Colonic mucosa (tissue), 4 donors: ENCODE measurements around the gene ORM1. TPM values are rescaled to one million over a fixed set of nuclear protein-coding genes. Genes with fewer than 3 reads are reported as not detected.

Experiments
- DNase-seq: peaks from one replicate; pipeline ENCODE4 v3.0.0-alpha.2; 2020
- H3K27ac ChIP-seq: fragments of 200-600 bp; one replicate; pipeline ENCODE4 v1.8.0; 2021
- H3K27me3 ChIP-seq: fragments of 200-600 bp; one replicate; pipeline ENCODE4 v1.8.0; 2021
- H3K36me3 ChIP-seq: fragments of 200-600 bp; one replicate; pipeline ENCODE4 v1.8.0; 2021
- H3K4me1 ChIP-seq: fragments of 200-600 bp; one replicate; pipeline ENCODE4 v1.8.0; 2021; ENCODE audit warnings: mild to moderate bottlenecking
- H3K4me3 ChIP-seq: fragments of 200-600 bp; one replicate; pipeline ENCODE4 v1.8.0; 2021
- H3K9ac ChIP-seq, 2 donors: one replicate each; pipeline ENCODE4 v1.7.0; 2013; ENCODE audit warnings: control low read depth in 2 of 2, low read depth in 2 of 2, low read length in 2 of 2
- H3K9me3 ChIP-seq: fragments of 200-600 bp; one replicate; pipeline ENCODE4 v1.8.0; 2021
- CTCF ChIP-seq: fragments of 200-600 bp; IDR thresholded peaks from one replicate; pipeline ENCODE4 v1.8.0; 2022; ENCODE audit warnings: antibody characterized with exemption, mild to moderate bottlenecking
- intact Hi-C: fragments of 100-400 bp; cut with DNase I; formaldehyde crosslinking; loops from one replicate; pipeline ENCODE4 v1.14.1; 2022
- total RNA-seq, 2 donors: library from RNA; stranded (reverse); fragmentation: NEBNext Ultra II Directional in 1 of 2; extraction: Animal tissue kit (Norgen Biotek cat#: 25700) in 1 of 2; gene quantifications; one replicate each; pipeline ENCODE4 v1.2.1, GENCODE V29; 2021
- donor health status: healthy.
- donor health status: DM: no; HTN: no; CAD: no.
- donor health status: DM: no; HTN: no; CAD: no.

The ORM1 gene
- total RNA-seq, 2 donors from 2014 or later, result 10.3 TPM; not detected in 1

- Histone ChIP-seq H3K4me1 (no peaks in the 10 kb centered on the region), H3K4me3 (no peak overlapping the region), H3K36me3 (no peaks in the 10 kb centered on the region), H3K9ac (no peak overlapping the region), H3K9me3 (no peaks in the 10 kb centered on the region), H3K27me3 (no peaks in the 10 kb centered on the region), H3K27ac (no peak overlapping the region)
- no peak for DNase-seq
- no peak for TF ChIP-seq CTCF
- intact Hi-C loops, result loop anchor here (5.0 kb wide), 1 partner anchor 178 kb away; no protein-coding TSS in a partner anchor
Measured at GRCh38 chr9:114285166-114285867, 37.6 kb upstream of the ORM1 start.

- H3K9ac ChIP-seq, result no peak overlapping the region
- DNase-seq, result no peak
- intact Hi-C loops, result loop anchor here (5.0 kb wide), 1 partner anchor 179 kb away; no protein-coding TSS in a partner anchor
Measured at GRCh38 chr9:114286146-114286679, 36.7 kb upstream of the ORM1 start.

GRCh38 chr9:114287001-114287762 is 35.7 kb upstream of the ORM1 start:
- Histone ChIP-seq H3K9me3 (no peaks in the 10 kb centered on the region), H3K27me3 (no peaks in the 10 kb centered on the region), H3K4me1 (no peaks in the 10 kb centered on the region), H3K9ac (no peak overlapping the region), H3K27ac (no peak overlapping the region), H3K36me3 (no peaks in the 10 kb centered on the region), H3K4me3 (no peak overlapping the region)
- no peak for DNase-seq
- intact Hi-C loops, result loop anchor here (5.0 kb wide), 1 partner anchor 180 kb away; no protein-coding TSS in a partner anchor
- TF ChIP-seq CTCF, result no peak

More at GRCh38 chr9:114286146-114286679, 36.7 kb upstream of the ORM1 start:
- Histone ChIP-seq H3K4me1 (no peaks in the 10 kb centered on the region), H3K9me3 (no peaks in the 10 kb centered on the region), H3K27me3 (no peaks in the 10 kb centered on the region), H3K27ac (no peak overlapping the region), H3K4me3 (no peak overlapping the region), H3K36me3 (no peaks in the 10 kb centered on the region)
- no peak for TF ChIP-seq CTCF

- H3K9me3 ChIP-seq, result no peaks in the 10 kb centered on the region
- no peak overlapping the region for H3K9ac ChIP-seq
- intact Hi-C loops, result loop anchor here (5.0 kb wide), 1 partner anchor 180 kb away; no protein-coding TSS in a partner anchor
- H3K36me3 ChIP-seq, result no peaks in the 10 kb centered on the region
- no peak for DNase-seq
- no peaks in the 10 kb centered on the region for H3K27me3 ChIP-seq
- no peaks in the 10 kb centered on the region for H3K4me1 ChIP-seq
- H3K27ac ChIP-seq, result no peak overlapping the region
- no peak for TF ChIP-seq CTCF
- no peak overlapping the region for H3K4me3 ChIP-seq
Measured at GRCh38 chr9:114287763-114288192, 35.1 kb upstream of the ORM1 start.

GRCh38 chr9:114288193-114289091 is 34.5 kb upstream of the ORM1 start:
- DNase-seq, result no peak
- no peak for TF ChIP-seq CTCF
- H3K27ac ChIP-seq, result no peak overlapping the region
- no peak overlapping the region for H3K4me3 ChIP-seq
- no peaks in the 10 kb centered on the region for H3K27me3 ChIP-seq
- no peak overlapping the region for H3K9ac ChIP-seq
- no peaks in the 10 kb centered on the region for H3K36me3 ChIP-seq
- intact Hi-C loops, result loop anchor here (5.0 kb wide), 1 partner anchor 181 kb away; no protein-coding TSS in a partner anchor
- no peaks in the 10 kb centered on the region for H3K4me1 ChIP-seq
- no peaks in the 10 kb centered on the region for H3K9me3 ChIP-seq
